IMR-90 (cell line): ENCODE data around the gene ABT1. TPM values are rescaled to one million over a fixed set of nuclear protein-coding genes. Genes with fewer than 3 reads are reported as not detected.

ENCODE experiments used
- ATAC-seq: fragments of 200-7000 bp; cut with Tn5 transposase; 2 replicates; pipeline ENCODE4 v1.9.1; 2020; ENCODE audit warnings: low read depth, mild to moderate bottlenecking, moderate library complexity
- BruUV-seq: library from RNA; stranded (reverse); fragments of 400-500 nt; replicated peaks from 2 replicates; lab custom pipeline; 2021; lab: Mats Ljungman, UMichigan
- CTCF ChIA-PET: fragments of 300-600 bp; formaldehyde crosslinking; extraction: SDS; loops from one replicate; lab custom pipeline; 2021; ENCODE audit warnings: antibody characterized with exemption; lab: Yijun Ruan, JAX
- POLR2A ChIA-PET: fragments of 300-600 bp; sonication (Branson Sonifier 250); formaldehyde crosslinking; loops from one replicate; lab custom pipeline; 2022; ENCODE audit warnings: antibody characterized with exemption; ENCODE audit not compliant: unreplicated experiment; lab: Charles Lee
- DNase-seq: peaks from one replicate; pipeline ENCODE4 v3.0.0; 2013
- H2AFZ ChIP-seq: replicated peaks from 2 replicates; pipeline ENCODE3; 2013; ENCODE audit warnings: low read length, mild to moderate bottlenecking; ENCODE audit not compliant: poor library complexity
- H2AK5ac ChIP-seq: 2 replicates; pipeline ENCODE4 v1.6.1; 2013; ENCODE audit warnings: low read depth, low read length, inconsistent platforms
- H2AK9ac ChIP-seq: replicated peaks from 2 replicates; pipeline ENCODE3; 2013; ENCODE audit warnings: mild to moderate bottlenecking, low read depth, low read length, moderate library complexity; ENCODE audit not compliant: poor library complexity
- H2BK120ac ChIP-seq: 2 replicates; pipeline ENCODE4 v1.6.1; 2013; ENCODE audit warnings: low read depth, low read length, inconsistent platforms
- H2BK15ac ChIP-seq: 3 replicates; pipeline ENCODE4 v1.6.1; 2013; ENCODE audit warnings: low read depth, low read length, inconsistent platforms
- H2BK20ac ChIP-seq: 2 replicates; pipeline ENCODE4 v1.6.1; 2013; ENCODE audit warnings: low read depth, mild to moderate bottlenecking, inconsistent platforms, low read length, moderate library complexity
- H2BK5ac ChIP-seq: 2 replicates; pipeline ENCODE4 v1.6.1; 2013; ENCODE audit warnings: mild to moderate bottlenecking, low read depth, low read length, inconsistent platforms; ENCODE audit not compliant: poor library complexity, severe bottlenecking
- H3K14ac ChIP-seq: replicated peaks from 2 replicates; pipeline ENCODE4 v1.6.1; 2013; ENCODE audit warnings: low read depth, low read length, inconsistent platforms
- H3K18ac ChIP-seq: 2 replicates; pipeline ENCODE4 v1.6.1; 2013; ENCODE audit warnings: low read depth, low read length, control low read depth
- H3K23ac ChIP-seq: 2 replicates; pipeline ENCODE4 v1.6.1; 2013; ENCODE audit warnings: low read depth, low read length, inconsistent platforms
- H3K27ac ChIP-seq: 2 replicates; pipeline ENCODE4 v1.5.1; 2013; ENCODE audit warnings: mild to moderate bottlenecking, control low read depth, low read length; ENCODE audit not compliant: insufficient read depth
- H3K27me3 ChIP-seq: 2 replicates; pipeline ENCODE4 v1.6.1; 2013; ENCODE audit warnings: low read length; ENCODE audit not compliant: control insufficient read depth, insufficient read depth
- H3K36me3 ChIP-seq: 2 replicates; pipeline ENCODE4 v1.6.1; 2013; ENCODE audit warnings: low read length, mixed read lengths; ENCODE audit not compliant: control insufficient read depth, insufficient read depth
- H3K4ac ChIP-seq: 2 replicates; pipeline ENCODE4 v1.6.1; 2013; ENCODE audit warnings: low read depth, low read length, inconsistent platforms
- H3K4me1 ChIP-seq: 2 replicates; pipeline ENCODE4 v1.6.1; 2013; ENCODE audit warnings: low read length, mixed read lengths; ENCODE audit not compliant: control insufficient read depth, insufficient read depth
- H3K4me2 ChIP-seq: 2 replicates; pipeline ENCODE4 v1.6.1; 2013; ENCODE audit warnings: low read depth, mild to moderate bottlenecking, control low read depth, low read length, moderate library complexity
- H3K4me3 ChIP-seq: 2 replicates; pipeline ENCODE4 v1.5.1; 2013; ENCODE audit warnings: low read depth, mild to moderate bottlenecking, control low read depth, low read length, moderate library complexity; ENCODE audit not compliant: insufficient read depth
- H3K56ac ChIP-seq: 2 replicates; pipeline ENCODE4 v1.6.1; 2013; ENCODE audit warnings: low read length, inconsistent platforms; ENCODE audit not compliant: insufficient read depth; ENCODE audit errors: extremely low read depth
- H3K79me1 ChIP-seq, 2 experiments: 2 replicates each; pipeline ENCODE4 v1.6.1; 2013; ENCODE audit warnings: low read length in 2 of 2, inconsistent platforms in 1 of 2, low read depth in 1 of 2
- H3K9ac ChIP-seq: 2 replicates; pipeline ENCODE4 v1.6.1; 2013; ENCODE audit warnings: low read depth, low read length, control low read depth
- H3K9me1 ChIP-seq: 2 replicates; pipeline ENCODE4 v1.6.1; 2013; ENCODE audit warnings: low read length, inconsistent platforms; ENCODE audit not compliant: insufficient read depth
- H3K9me3 ChIP-seq: 2 replicates; pipeline ENCODE4 v1.6.1; 2013; ENCODE audit warnings: low read length; ENCODE audit not compliant: control insufficient read depth, insufficient read depth
- H4K20me1 ChIP-seq: 2 replicates; pipeline ENCODE4 v1.6.1; 2013; ENCODE audit warnings: low read length, inconsistent platforms; ENCODE audit not compliant: insufficient read depth
- H4K5ac ChIP-seq: 2 replicates; pipeline ENCODE4 v1.6.1; 2013; ENCODE audit warnings: mild to moderate bottlenecking, low read depth, low read length, control low read depth
- H4K8ac ChIP-seq, 2 experiments: 2 replicates each; pipeline ENCODE4 v1.6.1; 2013; ENCODE audit warnings: low read depth in 2 of 2, low read length in 2 of 2, control low read depth in 1 of 2, inconsistent platforms in 1 of 2
- H4K91ac ChIP-seq: 2 replicates; pipeline ENCODE4 v1.6.1; 2013; ENCODE audit warnings: low read depth, low read length, inconsistent platforms; ENCODE audit not compliant: insufficient read depth
- BHLHE40 ChIP-seq: fragments of 150-350 bp; IDR thresholded peaks from 2 replicates; pipeline ENCODE4 v1.6.1; 2016; ENCODE audit warnings: mild to moderate bottlenecking, low read depth, low read length
- CHD1 ChIP-seq: IDR thresholded peaks from 2 replicates; pipeline ENCODE4 v1.6.1; 2012; ENCODE audit warnings: low read depth, low read length, improper control_type of control experiment
- FOS ChIP-seq: fragments of 150-350 bp; IDR thresholded peaks from 2 replicates; pipeline ENCODE4 v1.6.1; 2016; ENCODE audit warnings: low read depth, low read length
- MAZ ChIP-seq: IDR thresholded peaks from 2 replicates; pipeline ENCODE4 v1.6.1; 2012; ENCODE audit warnings: low read depth, mild to moderate bottlenecking, low read length, improper control_type of control experiment, moderate library complexity, borderline replicate concordance
- POLR2A ChIP-seq: IDR thresholded peaks from 2 replicates; pipeline ENCODE4 v1.6.1; 2012; ENCODE audit warnings: mild to moderate bottlenecking, low read depth, low read length
- RAD21 ChIP-seq: IDR thresholded peaks from 2 replicates; pipeline ENCODE4 v1.6.1; 2012; ENCODE audit warnings: low read length, improper control_type of control experiment
- RFX5 ChIP-seq: IDR thresholded peaks from 2 replicates; pipeline ENCODE4 v1.8.0; 2012; ENCODE audit warnings: low read depth, mild to moderate bottlenecking, low read length, moderate library complexity
- USF2 ChIP-seq: fragments of 150-350 bp; IDR thresholded peaks from 2 replicates; pipeline ENCODE4 v1.6.1; 2017; ENCODE audit warnings: mild to moderate bottlenecking, antibody characterized with exemption, low read length, low read depth
- WGBS, 2 experiments: methylation state at CpG; one replicate each; pipeline versions ENCODE4 v1.1.5 to v1.1.7; 2013; ENCODE audit warnings: missing lambda C conversion rate in 2 of 2; ENCODE audit not compliant: insufficient read length in 1 of 2; ENCODE audit errors: extremely low coverage in 2 of 2; 5-methylcytosine and 5-hydroxymethylcytosine counted together
- dilution Hi-C: fragments of 300-500 bp; cut with HindIII; formaldehyde crosslinking; loops from one replicate; pipeline ENCODE4 v1.14.3; 2018; ENCODE audit warnings: low sequenced_read_pairs; ENCODE audit not compliant: unreplicated experiment
- in situ Hi-C: fragments of 300-500 bp; cut with MboI; formaldehyde crosslinking; loops from 3 replicates; pipeline ENCODE4 v1.14.3; 2019; ENCODE audit warnings: low sequenced_read_pairs, inconsistent platforms, mixed read lengths
- intact Hi-C: fragments of 100-400 bp; cut with micrococcal nuclease; formaldehyde crosslinking; loops from 2 replicates; pipeline ENCODE4 v1.10.0; 2022
- polyA plus RNA-seq, 3 experiments: library from polyadenylated mRNA; depleted of rRNA; stranded (reverse); fragments of >200 nt; gene quantifications; 2 replicates each; pipeline ENCODE4 v1.2.3, GENCODE V29; 2012; ENCODE audit warnings: low replicate concordance in 1 of 3
- total RNA-seq: library from RNA; depleted of rRNA; stranded (reverse); fragments of >200 nt; gene quantifications from 2 replicates; pipeline ENCODE4 v1.2.3, GENCODE V29; 2012
- TF ChIP-seq, protein P1 (sequence below): fragments of 150-350 bp; IDR thresholded peaks from 2 replicates; pipeline ENCODE4 v1.6.1; 2016; ENCODE audit warnings: low read depth, mild to moderate bottlenecking, low read length, moderate library complexity, borderline replicate concordance

Gene ABT1
- total and polyA plus RNA-seq, 2 of the 4 experiments (the other 2 are of a cell fraction), result 15.2 to 15.4 TPM

GRCh38 chr6:26581164-26581915, 15.4 kb upstream of the ABT1 start:
- intact Hi-C loops (no loop called here), in situ Hi-C loops (no loop called here), dilution Hi-C loops (no loop called here)

More at GRCh38 chr6:26581164-26581915, 15.4 kb upstream of the ABT1 start:
- Histone ChIP-seq H3K9ac (no peak overlapping the region), H3K14ac (no peak overlapping the region), H3K79me1 (no peaks in the 10 kb centered on the region), H3K4ac (no peak overlapping the region), H4K20me1 (no peaks in the 10 kb centered on the region), H2BK5ac (no peak overlapping the region), H2AFZ (no peak overlapping the region), H2AK9ac (no peak overlapping the region), H4K5ac (no peak overlapping the region), H3K4me1 (no peaks in the 10 kb centered on the region), H3K4me2 (no peak overlapping the region), H3K9me3 (peaks cover 2% of the 10 kb centered on the region; the same call in 1 of the 2 replicates), H3K23ac (no peak overlapping the region), H3K27ac (no peak overlapping the region), H3K56ac (no peak overlapping the region), H2AK5ac (no peak overlapping the region), H3K9me1 (no peaks in the 10 kb centered on the region), H3K18ac (no peak overlapping the region), H3K36me3 (no peaks in the 10 kb centered on the region), H3K27me3 (peaks cover 13% of the 10 kb centered on the region), H2BK20ac (no peak overlapping the region), H3K4me3 (no peak overlapping the region), H4K91ac (no peak overlapping the region), H2BK120ac (no peak overlapping the region), H2BK15ac (no peak overlapping the region), H4K8ac (no peak overlapping the region)
- ChIA-PET POLR2A (no interaction called here), CTCF (no interaction called here)
- WGBS, 2 experiments, result no CpG with 5 or more reads among the region's 4 CpGs
- DNase-seq (no peak), ATAC-seq (no peak)
- no TSS peak for BruUV-seq
- TF ChIP-seq, protein P1, sequence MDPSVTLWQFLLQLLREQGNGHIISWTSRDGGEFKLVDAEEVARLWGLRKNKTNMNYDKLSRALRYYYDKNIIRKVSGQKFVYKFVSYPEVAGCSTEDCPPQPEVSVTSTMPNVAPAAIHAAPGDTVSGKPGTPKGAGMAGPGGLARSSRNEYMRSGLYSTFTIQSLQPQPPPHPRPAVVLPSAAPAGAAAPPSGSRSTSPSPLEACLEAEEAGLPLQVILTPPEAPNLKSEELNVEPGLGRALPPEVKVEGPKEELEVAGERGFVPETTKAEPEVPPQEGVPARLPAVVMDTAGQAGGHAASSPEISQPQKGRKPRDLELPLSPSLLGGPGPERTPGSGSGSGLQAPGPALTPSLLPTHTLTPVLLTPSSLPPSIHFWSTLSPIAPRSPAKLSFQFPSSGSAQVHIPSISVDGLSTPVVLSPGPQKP, result no peak
- TF ChIP-seq RFX5, result no peak
- TF ChIP-seq RAD21, result no peak
- no peak for TF ChIP-seq POLR2A
- no peak for TF ChIP-seq MAZ
- TF ChIP-seq FOS, result no peak
- TF ChIP-seq CHD1, result no peak
- TF ChIP-seq BHLHE40, result no peak
- no peak for TF ChIP-seq USF2
